Neural cell (in vitro differentiated cells): ENCODE results near the gene GAGE10. TPM values are rescaled to one million over a fixed set of nuclear protein-coding genes. Genes with fewer than 3 reads are reported as not detected.
"Not testable (repeated sequence)": the region's sequence is repeated elsewhere in the genome, so short reads cannot be mapped to it uniquely, and the experiment has no call there.

Source experiments
- H2AFZ ChIP-seq: fragments of 200-600, 300-800 bp; sonication (generic), shearing (Covaris generic); 2 replicates; pipeline ENCODE4 v1.6.0; 2014; ENCODE audit warnings: low read depth, mild to moderate bottlenecking, antibody characterized with exemption, low read length, moderate library complexity
- H3F3A ChIP-seq: fragments of 200-600 bp; shearing (Covaris generic); 2 replicates; pipeline ENCODE4 v1.6.1; 2016; ENCODE audit warnings: mild to moderate bottlenecking, moderate library complexity, mixed read lengths, antibody characterized with exemption, low read length; ENCODE audit not compliant: insufficient read depth, poor library complexity, severe bottlenecking
- H3K27ac ChIP-seq: fragments of 200-600, 300-800 bp; sonication (generic), shearing (Covaris generic); 2 replicates; pipeline ENCODE4 v1.5.1; 2014; ENCODE audit warnings: mild to moderate bottlenecking, low read length, moderate library complexity
- H3K27me3 ChIP-seq: fragments of 300-800, 200-600 bp; sonication (generic), shearing (Covaris generic); 2 replicates; pipeline ENCODE4 v1.6.0; 2014; ENCODE audit warnings: mild to moderate bottlenecking, low read depth, low read length, moderate library complexity; ENCODE audit not compliant: insufficient read depth
- H3K36me3 ChIP-seq: fragments of 300-800, 200-600 bp; sonication (generic), shearing (Covaris generic); 2 replicates; pipeline ENCODE4 v1.5.1; 2014; ENCODE audit warnings: mild to moderate bottlenecking, antibody characterized with exemption, low read length, moderate library complexity; ENCODE audit not compliant: insufficient read depth
- H3K4me2 ChIP-seq: fragments of 300-800, 200-600 bp; sonication (generic), shearing (Covaris generic); 2 replicates; pipeline ENCODE4 v1.6.0; 2014; ENCODE audit warnings: mild to moderate bottlenecking, low read length
- H3K4me3 ChIP-seq: fragments of 300-800, 200-600 bp; sonication (generic), shearing (Covaris generic); 2 replicates; pipeline ENCODE4 v1.5.1; 2014; ENCODE audit warnings: mild to moderate bottlenecking, low read length, moderate library complexity
- H3K79me2 ChIP-seq: fragments of 200-600 bp; shearing (Covaris generic); replicated peaks from 2 replicates; pipeline ENCODE4 v1.6.0; 2014; ENCODE audit warnings: mild to moderate bottlenecking, low read length, moderate library complexity; ENCODE audit not compliant: insufficient read depth
- H3K9ac ChIP-seq: fragments of 300-800, 200-600 bp; sonication (generic), shearing (Covaris generic); 2 replicates; pipeline ENCODE4 v1.6.1; 2016; ENCODE audit warnings: mild to moderate bottlenecking, low read length, mixed read lengths
- H3K9me2 ChIP-seq: fragments of 200-600 bp; shearing (Covaris generic); 2 replicates; pipeline ENCODE4 v1.6.1; 2016; ENCODE audit warnings: mild to moderate bottlenecking, low read length, mixed read lengths; ENCODE audit not compliant: insufficient read depth
- H3K9me3 ChIP-seq: fragments of 200-600, 300-800 bp; sonication (generic), shearing (Covaris generic); 2 replicates; pipeline ENCODE4 v1.6.1; 2016; ENCODE audit warnings: mild to moderate bottlenecking, mixed run types, low read length, moderate library complexity, mixed read lengths
- H4K20me1 ChIP-seq: fragments of 200-600 bp; shearing (Covaris generic); 2 replicates; pipeline ENCODE4 v1.6.1; 2016; ENCODE audit warnings: mild to moderate bottlenecking, mixed run types; ENCODE audit not compliant: insufficient read depth
- EP300 ChIP-seq: fragments of 450-650 bp; conservative IDR thresholded peaks from 2 replicates; pipeline ENCODE4 v1.6.1; 2014; ENCODE audit warnings: antibody characterized with exemption, mild to moderate bottlenecking, moderate library complexity; ENCODE audit not compliant: poor library complexity, severe bottlenecking
- EZH2 ChIP-seq: fragments of 200-600, 300-800 bp; shearing (Covaris generic), sonication (generic); IDR thresholded peaks from 2 replicates; pipeline ENCODE4 v1.6.1; 2014; ENCODE audit warnings: antibody characterized with exemption, low read length, borderline replicate concordance, mild to moderate bottlenecking; ENCODE audit not compliant: insufficient read depth, poor library complexity, severe bottlenecking
- SMC3 ChIP-seq: fragments of 450-650 bp; conservative IDR thresholded peaks from 2 replicates; pipeline ENCODE4 v1.6.1; 2014; ENCODE audit warnings: antibody characterized with exemption, mild to moderate bottlenecking, moderate library complexity; ENCODE audit not compliant: poor library complexity
- TAF1 ChIP-seq: IDR thresholded peaks from 2 replicates; pipeline ENCODE4 v1.6.1; 2012; ENCODE audit warnings: low read depth
- polyA plus RNA-seq: library from polyadenylated mRNA; depleted of rRNA; stranded (reverse); fragments of >200 nt; gene quantifications from 2 replicates; pipeline ENCODE4 v1.2.3, GENCODE V29; 2014
- TF ChIP-seq, protein P1 (sequence below): IDR thresholded peaks from 2 replicates; pipeline ENCODE4 v1.6.1; 2012; ENCODE audit warnings: borderline replicate concordance
- TF ChIP-seq, protein P2 (sequence below): fragments of 450-650 bp; IDR thresholded peaks from 2 replicates; pipeline ENCODE4 v1.5.1; 2014; ENCODE audit warnings: antibody characterized with exemption, mild to moderate bottlenecking, moderate library complexity; ENCODE audit not compliant: poor library complexity, severe bottlenecking

GAGE10 gene
- polyA plus RNA-seq, 1 donor from 2014 or later: not detected

DNA sequence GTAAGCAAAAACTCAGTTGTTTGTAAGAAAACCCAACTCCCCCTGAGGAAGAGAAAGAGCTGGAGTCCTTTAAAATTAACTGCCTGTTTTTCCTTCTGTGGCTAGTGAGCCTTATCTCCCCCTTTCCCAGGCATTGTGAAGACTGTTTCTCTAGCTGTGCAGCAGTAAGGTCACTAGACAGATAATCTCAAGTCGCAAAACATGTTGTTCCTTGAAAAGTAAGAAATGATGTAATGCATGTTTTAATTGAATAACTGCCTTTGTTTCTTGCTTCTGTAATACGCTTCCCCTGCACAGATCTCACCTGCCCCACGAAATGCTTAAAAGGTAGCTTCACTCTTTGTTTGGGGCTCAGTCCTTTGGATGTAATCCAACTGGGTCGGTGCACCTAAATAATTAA lies 12.6 kb downstream of the GAGE10 start:
- Histone ChIP-seq H3K9me3 (no peaks in the 10 kb centered on the region), H3K79me2 (no peaks in the 10 kb centered on the region), H3K4me2 (no peak overlapping the region), H3K9ac (no peak overlapping the region), H3K36me3 (no peaks in the 10 kb centered on the region), H3K27ac (no peak overlapping the region), H3K4me3 (no peak overlapping the region), H4K20me1 (no peaks in the 10 kb centered on the region), H3K9me2 (no peaks in the 10 kb centered on the region), H3K27me3 (no peaks in the 10 kb centered on the region), H3F3A (no peaks in the 10 kb centered on the region), H2AFZ (no peak overlapping the region)
- TF ChIP-seq SMC3 (no peak), EZH2 (no peak), EP300 (no peak), TAF1 (no peak)
- TF ChIP-seq, protein P1, sequence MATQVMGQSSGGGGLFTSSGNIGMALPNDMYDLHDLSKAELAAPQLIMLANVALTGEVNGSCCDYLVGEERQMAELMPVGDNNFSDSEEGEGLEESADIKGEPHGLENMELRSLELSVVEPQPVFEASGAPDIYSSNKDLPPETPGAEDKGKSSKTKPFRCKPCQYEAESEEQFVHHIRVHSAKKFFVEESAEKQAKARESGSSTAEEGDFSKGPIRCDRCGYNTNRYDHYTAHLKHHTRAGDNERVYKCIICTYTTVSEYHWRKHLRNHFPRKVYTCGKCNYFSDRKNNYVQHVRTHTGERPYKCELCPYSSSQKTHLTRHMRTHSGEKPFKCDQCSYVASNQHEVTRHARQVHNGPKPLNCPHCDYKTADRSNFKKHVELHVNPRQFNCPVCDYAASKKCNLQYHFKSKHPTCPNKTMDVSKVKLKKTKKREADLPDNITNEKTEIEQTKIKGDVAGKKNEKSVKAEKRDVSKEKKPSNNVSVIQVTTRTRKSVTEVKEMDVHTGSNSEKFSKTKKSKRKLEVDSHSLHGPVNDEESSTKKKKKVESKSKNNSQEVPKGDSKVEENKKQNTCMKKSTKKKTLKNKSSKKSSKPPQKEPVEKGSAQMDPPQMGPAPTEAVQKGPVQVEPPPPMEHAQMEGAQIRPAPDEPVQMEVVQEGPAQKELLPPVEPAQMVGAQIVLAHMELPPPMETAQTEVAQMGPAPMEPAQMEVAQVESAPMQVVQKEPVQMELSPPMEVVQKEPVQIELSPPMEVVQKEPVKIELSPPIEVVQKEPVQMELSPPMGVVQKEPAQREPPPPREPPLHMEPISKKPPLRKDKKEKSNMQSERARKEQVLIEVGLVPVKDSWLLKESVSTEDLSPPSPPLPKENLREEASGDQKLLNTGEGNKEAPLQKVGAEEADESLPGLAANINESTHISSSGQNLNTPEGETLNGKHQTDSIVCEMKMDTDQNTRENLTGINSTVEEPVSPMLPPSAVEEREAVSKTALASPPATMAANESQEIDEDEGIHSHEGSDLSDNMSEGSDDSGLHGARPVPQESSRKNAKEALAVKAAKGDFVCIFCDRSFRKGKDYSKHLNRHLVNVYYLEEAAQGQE: no peak
- TF ChIP-seq, protein P2, sequence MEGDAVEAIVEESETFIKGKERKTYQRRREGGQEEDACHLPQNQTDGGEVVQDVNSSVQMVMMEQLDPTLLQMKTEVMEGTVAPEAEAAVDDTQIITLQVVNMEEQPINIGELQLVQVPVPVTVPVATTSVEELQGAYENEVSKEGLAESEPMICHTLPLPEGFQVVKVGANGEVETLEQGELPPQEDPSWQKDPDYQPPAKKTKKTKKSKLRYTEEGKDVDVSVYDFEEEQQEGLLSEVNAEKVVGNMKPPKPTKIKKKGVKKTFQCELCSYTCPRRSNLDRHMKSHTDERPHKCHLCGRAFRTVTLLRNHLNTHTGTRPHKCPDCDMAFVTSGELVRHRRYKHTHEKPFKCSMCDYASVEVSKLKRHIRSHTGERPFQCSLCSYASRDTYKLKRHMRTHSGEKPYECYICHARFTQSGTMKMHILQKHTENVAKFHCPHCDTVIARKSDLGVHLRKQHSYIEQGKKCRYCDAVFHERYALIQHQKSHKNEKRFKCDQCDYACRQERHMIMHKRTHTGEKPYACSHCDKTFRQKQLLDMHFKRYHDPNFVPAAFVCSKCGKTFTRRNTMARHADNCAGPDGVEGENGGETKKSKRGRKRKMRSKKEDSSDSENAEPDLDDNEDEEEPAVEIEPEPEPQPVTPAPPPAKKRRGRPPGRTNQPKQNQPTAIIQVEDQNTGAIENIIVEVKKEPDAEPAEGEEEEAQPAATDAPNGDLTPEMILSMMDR: no peak

DNA sequence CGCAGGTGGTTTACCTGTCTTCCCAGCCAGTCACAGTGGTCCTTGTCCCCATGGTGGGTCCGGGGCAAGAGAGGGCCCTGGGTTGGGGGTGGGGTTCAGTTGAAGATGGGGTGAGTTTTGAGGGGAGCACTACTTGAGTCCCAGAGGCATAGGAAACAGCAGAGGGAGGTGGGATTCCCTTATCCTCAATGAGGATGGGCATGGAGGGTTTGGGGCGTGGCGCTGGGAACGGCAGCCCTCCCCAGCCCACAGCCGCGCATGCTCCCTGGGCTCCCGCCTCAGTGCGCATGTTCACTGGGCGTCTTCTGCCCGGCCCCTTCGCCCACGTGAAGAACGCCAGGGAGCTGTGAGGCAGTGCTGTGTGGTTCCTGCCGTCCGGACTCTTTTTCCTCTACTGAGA lies 18.3 kb downstream of the GAGE10 start, which contains the start of gene GAGE12J:
Gene GAGE12J, plus strand, starts transcription at position 301 of the 400 bp plus-strand sequence. CDS start 1,157 bp downstream, outside the sequence.
- not testable (repeated sequence) for H3K4me2 ChIP-seq, H3K27me3 ChIP-seq, H3F3A ChIP-seq, H3K9me2 ChIP-seq, H2AFZ ChIP-seq, H3K27ac ChIP-seq, H3K9ac ChIP-seq, H3K4me3 ChIP-seq, H3K79me2 ChIP-seq, H3K36me3 ChIP-seq, H4K20me1 ChIP-seq, H3K9me3 ChIP-seq

DNA sequence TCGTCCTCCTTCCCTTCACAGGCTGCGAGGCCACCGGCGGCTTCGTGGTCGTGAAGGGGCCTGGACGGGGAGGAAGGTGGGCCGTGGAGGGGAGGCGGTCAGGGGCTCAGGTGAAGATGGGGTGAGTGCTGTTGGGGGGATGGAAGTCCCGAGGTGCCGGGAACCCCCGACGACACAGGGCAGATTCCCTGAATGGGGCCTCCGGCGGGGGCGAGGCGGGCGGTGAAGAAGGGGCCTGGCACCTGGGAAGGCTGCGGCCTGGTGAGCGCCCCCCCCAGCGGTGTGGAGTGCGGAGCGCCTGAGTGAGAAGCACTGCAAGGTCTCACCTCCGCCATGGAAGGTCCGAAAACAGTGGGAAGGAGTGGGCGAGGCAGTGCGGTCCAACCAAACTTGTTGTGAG lies 18.8 kb downstream of the GAGE10 start:
- H3K27me3 ChIP-seq, H3F3A ChIP-seq, H3K4me3 ChIP-seq, H3K27ac ChIP-seq, H2AFZ ChIP-seq, H3K4me2 ChIP-seq, H3K9me3 ChIP-seq, H3K36me3 ChIP-seq, H3K9ac ChIP-seq, H3K79me2 ChIP-seq, H4K20me1 ChIP-seq, H3K9me2 ChIP-seq: not testable (repeated sequence)

DNA sequence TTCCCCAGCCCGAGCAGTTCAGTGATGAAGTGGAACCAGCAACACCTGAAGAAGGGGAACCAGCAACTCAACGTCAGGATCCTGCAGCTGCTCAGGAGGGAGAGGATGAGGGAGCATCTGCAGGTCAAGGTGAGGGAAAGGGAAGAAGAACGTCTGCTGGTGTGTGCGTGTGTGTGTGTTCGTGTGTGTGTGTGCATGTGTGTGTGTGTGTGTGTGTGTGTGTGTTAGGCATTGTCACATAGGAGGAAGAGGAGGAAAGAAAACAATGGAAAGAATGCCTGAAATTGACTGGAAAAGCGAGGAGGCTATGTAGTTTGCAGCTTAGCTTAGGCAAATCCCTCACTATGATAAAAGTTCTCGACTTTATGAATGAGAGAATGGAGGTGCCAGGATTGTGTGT lies 20.3 kb downstream of the GAGE10 start:
- H3K27ac ChIP-seq: not testable (repeated sequence)

DNA sequence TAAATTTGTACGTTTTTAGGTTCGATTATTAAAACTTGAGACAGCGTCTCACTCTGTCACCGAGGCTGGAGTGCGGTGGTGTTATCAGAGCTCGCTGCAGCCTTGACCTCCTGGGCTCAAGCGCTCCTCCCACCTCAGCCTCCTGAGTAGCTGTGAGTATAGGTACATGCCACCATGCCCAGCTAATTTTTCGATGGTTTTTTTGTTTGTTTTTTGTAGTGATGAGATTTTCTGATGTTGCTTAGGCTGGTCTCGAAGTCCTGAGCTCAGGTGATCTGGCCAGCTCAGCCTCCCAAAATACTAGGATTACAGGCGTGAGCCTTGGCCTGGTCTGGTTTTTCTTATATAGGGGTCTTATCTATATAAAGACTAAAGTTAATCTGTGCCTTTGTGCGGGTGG lies 27.0 kb downstream of the GAGE10 start:
- not testable (repeated sequence) for H2AFZ ChIP-seq, H3K4me3 ChIP-seq, H4K20me1 ChIP-seq, H3K9me3 ChIP-seq, H3K27ac ChIP-seq, H3K9me2 ChIP-seq, H3K36me3 ChIP-seq, H3K9ac ChIP-seq, H3F3A ChIP-seq, H3K27me3 ChIP-seq, H3K79me2 ChIP-seq, H3K4me2 ChIP-seq

More for the DNA sequence above, 20.3 kb downstream of the GAGE10 start:
- not testable (repeated sequence) for H3K36me3 ChIP-seq, H3K27me3 ChIP-seq, H3F3A ChIP-seq, H4K20me1 ChIP-seq, H3K4me2 ChIP-seq, H3K9me2 ChIP-seq, H3K4me3 ChIP-seq, H3K79me2 ChIP-seq, H3K9me3 ChIP-seq, H2AFZ ChIP-seq, H3K9ac ChIP-seq

DNA sequence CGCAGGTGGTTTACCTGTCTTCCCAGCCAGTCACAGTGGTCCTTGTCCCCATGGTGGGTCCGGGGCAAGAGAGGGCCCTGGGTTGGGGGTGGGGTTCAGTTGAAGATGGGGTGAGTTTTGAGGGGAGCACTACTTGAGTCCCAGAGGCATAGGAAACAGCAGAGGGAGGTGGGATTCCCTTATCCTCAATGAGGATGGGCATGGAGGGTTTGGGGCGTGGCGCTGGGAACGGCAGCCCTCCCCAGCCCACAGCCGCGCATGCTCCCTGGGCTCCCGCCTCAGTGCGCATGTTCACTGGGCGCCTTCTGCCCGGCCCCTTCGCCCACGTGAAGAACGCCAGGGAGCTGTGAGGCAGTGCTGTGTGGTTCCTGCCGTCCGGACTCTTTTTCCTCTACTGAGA lies 27.8 kb downstream of the GAGE10 start, which contains the start of gene GAGE13:
Gene GAGE13, plus strand, starts transcription at position 301 of the 400 bp plus-strand sequence. CDS start 1,156 bp downstream, outside the sequence.
- not testable (repeated sequence) for H3K27ac ChIP-seq, H3K9ac ChIP-seq, H3K4me3 ChIP-seq, H3K9me3 ChIP-seq, H3K79me2 ChIP-seq, H3K4me2 ChIP-seq, H3K9me2 ChIP-seq, H3K36me3 ChIP-seq, H2AFZ ChIP-seq, H3F3A ChIP-seq, H4K20me1 ChIP-seq, H3K27me3 ChIP-seq
